Measurements from ENCODE around the gene DGKD.
"Not testable (repeated sequence)": the region's sequence is repeated elsewhere in the genome, so short reads cannot be mapped to it uniquely, and the experiment has no call there.

GRCh38 chr2:233336091-233336490 lies 18.2 kb upstream of the DGKD start:
- TF ChIP-seq CTCF (IDR thresholded peaks at IDR 0.05; ENCODE audit: insufficient read depth, low read depth, low read length); EZH2 (IDR thresholded peaks at IDR 0.05; ENCODE audit: insufficient read depth, low read length): not testable (repeated sequence)
